Effector CD4-positive, alpha-beta T cell (primary cell): Measurements from ENCODE around the gene SSBP2.

ENCODE experiments used
- DNase-seq: peaks from one replicate; pipeline ENCODE4 v3.0.0-alpha.2; 2020

Gene SSBP2

DNA sequence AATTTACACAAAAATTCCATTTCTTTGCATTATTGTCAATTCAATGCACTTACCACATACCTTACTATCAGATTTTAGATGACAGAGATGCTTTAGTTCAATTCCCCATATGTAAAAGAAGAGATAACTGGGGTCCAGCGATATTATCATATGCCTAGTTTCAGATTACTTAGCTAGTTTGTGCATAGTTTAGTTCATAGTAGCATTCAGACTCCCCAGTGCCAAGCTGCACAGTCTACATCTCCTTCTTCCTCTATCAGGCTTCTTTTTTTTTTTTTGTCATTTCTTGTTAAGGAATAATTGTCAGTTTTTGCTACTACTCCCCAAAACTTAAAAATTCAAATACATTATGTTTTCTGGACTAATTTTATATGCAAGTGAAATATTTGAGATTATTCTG, 175.0 kb downstream of the SSBP2 start:
- no peak for DNase-seq

DNA sequence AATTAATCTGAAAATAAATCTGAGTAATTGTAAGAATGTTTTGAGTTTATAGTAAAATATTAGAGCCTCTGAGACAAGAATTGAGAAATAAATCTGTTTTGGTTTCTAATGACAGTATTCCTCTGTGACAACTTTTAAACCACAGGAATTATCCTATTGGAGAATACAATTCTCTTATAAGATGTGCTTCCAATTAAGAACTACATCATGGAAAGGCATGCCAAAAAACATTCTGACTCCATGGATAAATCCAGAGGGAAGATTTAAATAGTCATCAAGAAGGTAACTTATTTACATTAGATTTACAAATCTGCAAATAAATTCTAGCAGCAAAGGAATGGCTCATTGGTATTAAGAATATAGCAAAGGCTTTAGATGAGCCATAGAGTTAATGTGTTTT, 178.7 kb downstream of the SSBP2 start:
- DNase-seq, result no peak

DNA sequence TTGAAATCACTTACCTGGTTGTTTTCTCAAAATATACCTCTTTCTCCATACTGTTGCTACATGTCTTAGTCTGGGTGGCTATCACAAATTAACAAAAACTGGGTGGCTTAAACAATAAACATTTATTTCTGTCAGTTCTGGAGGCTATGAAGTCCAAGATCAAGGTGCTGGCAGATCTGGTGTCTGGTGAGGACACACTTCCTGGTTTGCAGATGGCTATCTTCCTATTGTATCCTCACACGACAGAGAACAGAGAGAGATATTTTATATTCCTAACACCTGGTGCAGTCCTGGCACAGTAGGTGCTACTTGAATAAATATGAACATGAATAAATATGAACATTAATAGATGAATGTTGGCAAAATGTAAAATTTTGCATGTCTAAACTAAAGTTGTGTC, 192.7 kb downstream of the SSBP2 start:
- DNase-seq, result no peak

DNA sequence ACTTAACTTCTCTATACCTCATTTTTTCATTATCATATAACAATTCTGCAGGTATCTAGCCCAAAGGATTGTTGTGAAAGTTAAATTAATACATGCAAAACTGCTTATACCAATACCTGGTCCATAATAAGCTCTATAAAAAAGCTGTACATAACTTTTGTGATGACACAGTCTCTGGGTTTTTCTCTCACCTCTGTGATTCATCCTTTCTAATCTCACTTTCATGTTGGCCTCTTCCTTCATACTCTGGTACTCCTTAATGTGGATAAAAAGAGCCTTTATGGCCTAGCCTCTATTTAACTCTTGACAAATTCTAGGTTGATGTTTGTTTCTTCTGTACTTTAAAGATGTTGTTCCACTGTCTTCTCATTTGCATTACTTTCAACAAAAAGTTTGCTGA, 194.1 kb downstream of the SSBP2 start:
- no peak for DNase-seq

DNA sequence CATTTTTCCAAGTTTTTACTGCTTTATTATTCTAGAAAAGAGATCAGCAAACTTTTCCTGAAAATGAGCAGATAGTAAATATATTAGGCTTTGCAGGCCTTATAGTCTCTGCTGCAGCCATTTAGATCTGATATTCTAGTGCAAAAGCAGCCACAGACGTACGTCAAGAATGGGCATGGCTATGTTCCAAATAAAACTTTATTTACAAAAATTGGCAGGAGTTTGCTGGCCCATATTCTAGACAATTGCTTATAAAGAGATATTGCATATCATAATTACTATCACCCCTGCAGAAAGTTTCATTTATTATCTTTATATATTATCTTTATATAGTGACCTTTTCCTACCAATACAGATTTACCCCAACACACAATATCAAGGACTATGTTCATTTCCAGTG, 195.0 kb downstream of the SSBP2 start:
- no peak for DNase-seq

DNA sequence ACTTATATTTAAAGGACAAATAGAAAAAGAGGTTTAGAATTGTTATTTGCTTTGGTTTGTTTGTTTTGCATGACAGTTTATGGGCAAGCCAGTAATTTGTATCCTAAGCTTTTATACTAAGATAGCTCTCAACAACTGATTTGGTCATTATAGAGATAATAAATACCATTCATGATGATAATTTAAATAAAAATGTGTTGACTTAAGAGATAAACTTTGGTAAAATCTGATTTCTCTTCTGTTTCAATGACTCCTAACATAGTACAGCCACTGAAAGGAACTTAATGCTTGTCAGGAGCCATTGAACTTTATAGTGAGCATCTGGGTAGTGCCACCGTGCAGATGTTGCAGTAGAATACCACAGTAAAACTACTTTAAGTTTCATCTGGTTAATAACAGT, 196.2 kb downstream of the SSBP2 start:
- DNase-seq, result no peak

DNA sequence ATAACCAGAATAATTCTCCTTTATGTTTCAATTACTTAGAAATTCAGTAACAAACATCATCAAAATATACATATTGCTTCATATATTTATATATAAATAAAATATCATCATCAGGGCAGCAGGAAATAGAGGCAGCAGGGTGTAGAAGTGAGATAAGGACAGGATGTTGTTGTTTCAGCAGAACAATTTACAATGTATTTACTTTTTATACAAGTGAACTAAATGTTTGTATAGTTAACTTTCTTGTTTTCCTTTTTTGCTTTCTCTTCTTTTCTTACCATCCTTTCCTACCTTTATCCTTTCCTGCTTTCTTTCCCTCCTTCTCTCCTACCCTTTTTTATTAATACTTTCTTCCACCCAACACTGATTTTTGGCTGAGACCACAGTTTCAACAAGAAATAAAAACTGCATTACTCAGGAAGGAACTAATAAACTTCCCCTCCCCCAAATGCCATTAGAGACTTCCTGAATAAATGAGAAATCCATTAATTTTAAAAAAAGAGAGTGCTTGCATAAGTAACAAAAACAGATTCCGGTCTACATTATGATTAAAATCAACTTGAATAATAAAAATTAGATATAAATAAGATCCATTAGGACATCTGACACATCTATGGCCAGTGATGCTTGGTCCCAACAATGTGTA, 197.2 kb downstream of the SSBP2 start:
- no peak for DNase-seq

DNA sequence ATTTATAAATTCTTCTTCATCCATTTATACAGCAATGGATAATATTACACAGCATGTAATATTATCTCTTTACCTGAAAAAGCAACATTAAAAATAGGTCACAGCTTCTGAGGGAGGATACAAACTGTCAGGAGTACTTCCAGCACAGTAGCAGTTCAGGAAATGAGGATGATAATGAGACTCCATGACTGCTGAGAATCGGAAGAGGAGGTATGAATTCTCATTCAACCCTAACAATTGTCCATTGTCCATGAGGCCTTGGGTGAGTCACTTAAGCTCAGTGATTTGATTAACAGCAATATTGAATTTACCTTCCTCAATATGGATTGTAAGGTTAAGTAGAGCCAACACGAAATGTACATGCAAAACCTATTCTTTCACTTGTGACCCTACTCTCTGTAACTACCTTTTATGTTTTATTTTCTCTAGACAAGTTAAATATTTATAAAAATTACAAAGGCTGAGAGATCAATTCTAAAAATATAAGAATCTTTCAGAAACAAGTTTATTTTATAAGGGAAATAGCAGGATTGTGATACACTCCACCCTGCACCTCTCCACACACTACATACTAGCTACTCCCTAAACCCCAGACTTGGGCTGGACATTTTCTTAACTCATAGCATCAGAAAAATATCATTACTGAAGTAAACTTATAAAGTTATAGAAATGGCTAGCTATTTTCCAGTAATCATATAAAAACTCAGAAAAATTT, 197.9 kb downstream of the SSBP2 start:
- no peak for DNase-seq

DNA sequence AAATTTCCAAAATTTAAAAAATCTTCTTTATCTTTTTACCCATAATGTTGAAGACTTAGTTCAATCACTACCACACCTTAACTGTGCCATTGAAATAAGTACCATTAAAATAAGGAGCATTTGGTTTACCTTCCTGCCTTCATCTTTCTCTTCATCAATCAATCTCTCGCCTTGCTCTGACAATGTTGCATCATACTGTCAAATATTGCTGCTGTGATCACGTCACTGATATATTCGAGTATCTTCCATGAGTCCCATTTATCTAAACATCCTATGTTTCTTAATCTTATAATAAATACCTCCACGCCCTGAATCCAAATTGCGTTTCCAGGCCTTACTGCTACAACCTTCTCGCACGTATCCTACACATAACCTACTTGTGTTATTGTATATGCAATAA, 201.8 kb downstream of the SSBP2 start:
- DNase-seq, result no peak

DNA sequence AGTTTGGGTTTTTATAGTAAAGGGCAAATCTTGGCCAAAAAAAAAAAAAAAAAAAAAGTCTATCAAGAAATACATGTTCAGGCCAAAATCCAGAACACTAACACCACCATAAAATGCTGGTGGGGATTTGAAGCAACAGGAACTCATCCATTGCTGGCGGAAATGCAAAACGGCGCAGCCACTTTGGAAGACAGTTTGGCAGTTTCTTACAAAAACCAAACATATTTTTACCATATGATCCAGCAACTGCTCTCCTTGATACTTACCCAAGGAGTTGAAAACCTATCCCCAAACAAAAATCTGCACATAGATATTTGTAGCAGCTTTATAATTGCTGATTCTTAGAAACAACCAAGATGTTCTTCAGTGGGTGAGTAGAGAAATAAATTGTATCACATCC, 203.9 kb downstream of the SSBP2 start:
- DNase-seq, result no peak

DNA sequence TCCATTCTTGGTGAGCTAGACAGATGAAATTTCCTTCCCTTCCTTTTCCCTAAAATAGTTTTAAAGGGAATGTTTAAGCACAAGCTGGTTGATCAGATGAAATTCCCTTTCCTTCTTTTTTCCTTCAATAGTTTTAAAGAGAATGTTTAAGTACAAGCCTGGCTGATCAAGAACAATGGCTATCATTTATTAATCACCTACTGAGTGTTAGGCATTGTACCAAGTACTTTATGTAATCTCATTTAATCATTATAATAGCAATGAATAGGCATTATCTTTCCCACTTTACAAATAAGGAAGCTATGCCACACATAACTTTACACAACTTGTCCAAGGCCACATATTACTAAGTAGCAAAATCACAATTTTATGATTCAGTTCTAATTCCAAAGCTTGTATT, 205.0 kb downstream of the SSBP2 start:
- DNase-seq, result no peak

DNA sequence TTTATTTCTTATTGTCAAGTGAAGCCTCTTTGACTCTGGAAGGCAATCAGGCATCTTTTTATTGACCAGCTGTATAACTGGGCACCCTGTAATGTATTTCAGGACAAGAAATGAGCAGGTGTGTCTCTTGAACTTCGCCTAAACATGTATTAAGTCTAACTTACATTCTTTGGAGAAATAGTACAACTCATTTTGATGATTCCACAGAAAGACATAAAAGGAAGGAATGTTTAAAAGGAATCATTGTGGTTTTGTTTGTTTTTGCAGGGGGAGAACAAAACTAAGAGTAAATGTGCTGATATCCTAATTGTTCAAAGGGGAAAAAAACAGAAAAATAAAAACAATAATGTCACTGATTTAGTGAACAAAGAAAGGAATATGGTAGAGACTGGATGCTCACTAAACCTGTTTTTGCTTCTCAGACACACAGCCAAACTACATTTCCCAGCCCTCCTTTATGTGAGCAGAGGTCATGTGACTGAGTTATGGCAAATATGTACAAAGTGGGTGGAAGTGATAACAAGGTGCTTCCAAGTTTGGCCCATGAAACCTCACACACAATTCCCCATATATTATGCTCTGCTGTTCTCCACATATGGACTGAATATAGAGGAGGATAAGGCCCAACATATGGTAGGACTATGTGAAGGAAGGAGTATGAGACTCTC, 206.4 kb downstream of the SSBP2 start:
- DNase-seq, result no peak

DNA sequence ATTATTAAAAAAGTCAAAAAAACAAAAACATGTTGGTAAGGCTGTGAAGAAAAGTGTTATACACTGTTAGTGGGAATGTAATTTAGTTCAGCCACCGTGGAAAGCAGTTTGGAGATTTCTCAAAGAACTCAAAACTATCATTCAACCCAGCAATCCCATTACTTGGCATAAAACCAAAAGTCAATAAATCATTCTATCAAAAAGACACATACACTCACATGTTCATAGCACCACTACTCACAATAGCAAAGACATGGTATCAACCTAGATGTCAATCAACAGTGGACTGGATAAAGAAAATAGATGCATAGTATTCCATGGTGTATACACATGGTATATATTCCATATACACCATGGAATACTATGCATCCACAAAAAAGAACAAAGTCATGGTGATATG, 208.7 kb downstream of the SSBP2 start:
- DNase-seq, result no peak

DNA sequence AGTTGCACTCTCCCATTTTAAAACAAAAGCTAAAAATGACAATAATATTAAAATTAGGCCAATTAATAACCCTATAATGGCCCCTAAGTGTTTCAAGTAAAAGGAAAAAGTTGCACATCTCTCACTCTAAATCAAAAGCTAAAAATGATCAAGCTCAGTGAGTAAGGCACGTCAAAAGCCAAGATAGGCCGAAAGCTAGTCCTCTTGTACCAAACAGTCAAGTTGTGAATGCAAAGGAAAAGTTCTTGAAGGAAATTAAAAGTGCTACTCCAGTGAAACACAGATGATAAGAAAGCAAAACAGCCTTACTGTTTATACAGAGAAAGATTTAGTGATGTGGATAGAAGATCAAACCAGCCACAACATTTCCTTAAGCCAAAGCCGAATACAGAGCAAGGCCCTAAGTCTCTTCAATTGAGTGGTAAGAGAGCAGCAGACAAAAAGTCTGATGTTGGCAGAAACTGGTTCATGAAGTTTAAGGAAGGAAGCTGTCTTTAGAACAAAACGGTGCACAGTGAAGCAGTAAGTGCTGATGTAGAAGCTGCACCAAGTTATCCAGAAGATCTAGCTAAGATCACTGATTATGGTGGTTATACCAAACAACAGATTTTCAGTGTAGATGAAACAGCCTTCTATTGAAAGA, 212.9 kb downstream of the SSBP2 start:
- DNase-seq, result no peak

DNA sequence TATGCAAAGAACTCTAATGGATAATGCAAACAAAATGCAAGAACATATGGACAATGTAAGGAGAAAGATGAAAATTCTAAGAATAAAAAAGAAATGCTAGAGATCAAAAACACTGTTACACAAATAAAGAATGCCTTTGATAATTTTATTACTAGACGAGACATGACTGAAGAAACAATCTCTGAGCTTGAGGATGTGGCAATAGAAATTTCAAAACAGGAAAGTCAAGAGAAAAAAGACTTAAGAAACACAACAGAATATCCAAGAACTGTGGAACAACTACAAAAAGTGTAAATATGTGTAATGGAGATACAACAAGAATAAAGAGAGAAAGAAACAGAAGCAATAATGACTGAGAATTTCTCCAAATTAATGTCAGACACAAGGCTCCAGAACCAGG, 216.5 kb downstream of the SSBP2 start:
- no peak for DNase-seq

DNA sequence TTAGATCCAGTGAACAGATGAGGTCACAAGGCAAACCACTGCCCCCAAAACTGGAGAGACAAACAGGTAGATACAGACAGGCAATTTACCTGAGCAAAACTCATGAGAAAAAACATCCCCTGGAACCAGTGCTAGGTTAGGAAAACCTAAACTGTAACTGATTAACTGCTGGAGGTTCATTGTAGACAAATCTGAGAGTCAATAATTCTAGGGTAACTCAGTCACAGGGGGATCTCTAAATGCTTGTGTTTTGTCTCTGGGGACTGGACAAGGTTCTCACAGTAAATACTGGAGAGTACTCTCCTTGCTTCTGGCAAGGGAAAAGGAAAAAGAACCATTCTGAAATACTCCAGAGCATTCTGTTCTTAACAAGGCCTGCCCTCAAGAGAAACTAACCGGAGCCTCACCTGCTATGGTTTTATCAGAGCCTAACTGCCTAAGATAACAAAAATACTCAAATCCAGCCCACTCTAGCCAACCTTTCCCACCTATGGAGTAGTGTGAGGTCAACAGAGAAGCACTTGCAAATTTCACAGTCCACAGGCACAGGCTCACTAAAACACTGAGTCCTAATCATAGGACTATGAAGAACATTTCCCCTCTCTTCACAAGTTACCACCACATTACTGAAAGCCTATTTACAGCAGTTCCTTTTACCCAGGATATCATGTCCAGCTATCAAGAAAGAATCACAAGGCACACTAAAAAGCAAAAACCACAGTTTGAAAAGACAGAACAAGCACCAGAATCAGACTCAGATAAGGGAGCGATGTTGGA, 217.1 kb downstream of the SSBP2 start:
- no peak for DNase-seq

DNA sequence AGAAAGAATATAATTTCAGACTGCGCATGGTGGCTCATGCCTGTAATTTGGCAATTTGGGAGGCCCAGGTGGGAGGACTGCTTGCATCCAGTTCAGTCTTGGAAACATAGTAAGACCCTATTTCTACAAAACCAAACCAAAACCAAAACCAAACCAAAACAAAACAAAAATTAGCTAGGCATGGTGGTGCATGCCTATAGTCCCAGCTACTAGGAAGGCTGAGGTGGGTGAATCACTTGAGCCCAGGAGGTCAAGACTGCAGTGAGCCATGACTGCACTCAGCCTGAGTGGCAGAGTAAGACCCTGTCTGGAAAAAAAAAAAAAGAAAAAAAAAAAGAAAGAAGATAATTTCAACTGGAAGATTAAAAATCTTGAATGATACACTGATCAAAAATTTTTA, 220.0 kb downstream of the SSBP2 start:
- no peak for DNase-seq

DNA sequence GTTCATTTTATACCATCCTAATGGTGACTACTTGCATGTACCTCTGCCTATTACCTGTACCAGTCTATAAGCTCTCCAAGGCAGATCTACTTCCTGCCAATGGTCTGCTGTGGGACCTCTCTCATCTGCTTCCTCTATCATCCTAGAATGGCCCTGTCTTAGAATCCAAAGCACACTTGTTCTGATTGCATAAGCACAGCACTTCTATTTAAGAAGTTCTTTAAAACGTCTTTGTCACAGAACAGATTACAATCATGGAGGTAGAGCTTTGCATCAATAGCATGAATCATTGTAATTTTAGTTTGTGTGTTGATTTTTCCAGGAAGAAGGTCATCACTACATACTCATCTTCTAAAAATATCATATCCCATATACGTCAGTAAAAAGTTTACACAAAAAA, 225.2 kb downstream of the SSBP2 start:
- no peak for DNase-seq

DNA sequence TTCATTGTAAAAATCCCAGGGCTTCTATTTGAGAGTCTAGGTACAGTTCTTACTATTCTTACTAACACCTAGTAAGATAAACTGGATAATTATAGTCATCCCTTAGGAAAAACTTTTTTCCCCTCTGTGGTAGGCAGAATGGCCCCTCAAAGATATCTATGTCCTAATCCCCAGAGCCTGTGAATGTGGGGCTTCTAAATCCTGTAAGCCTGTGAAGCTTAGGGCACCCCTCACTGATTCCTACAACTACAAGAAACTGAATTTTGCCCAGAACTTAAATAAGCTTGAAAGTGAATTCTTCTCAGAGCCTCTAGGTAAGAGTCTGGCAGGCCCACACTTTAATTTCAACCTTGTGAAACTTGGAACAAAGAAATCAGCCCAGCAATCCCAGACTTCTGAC, 226.9 kb downstream of the SSBP2 start:
- DNase-seq, result no peak

DNA sequence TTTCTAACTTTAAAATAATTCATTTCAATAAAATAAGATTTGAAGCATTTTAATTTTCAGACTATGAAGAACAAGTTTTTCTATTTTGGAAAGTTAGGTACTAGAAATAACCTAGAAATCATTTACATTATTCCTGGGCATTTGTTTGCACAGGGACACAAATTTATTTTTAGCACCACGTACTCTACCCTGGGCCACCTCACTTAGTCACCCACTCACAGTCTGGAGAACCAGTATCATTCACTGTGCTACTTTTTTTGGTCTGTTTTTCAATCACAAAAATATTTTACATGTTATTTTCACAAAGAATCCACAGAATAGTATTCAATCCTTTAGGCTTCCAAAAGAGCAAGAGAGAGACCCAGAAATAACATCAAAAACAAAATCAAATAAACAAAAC, 228.3 kb downstream of the SSBP2 start:
- DNase-seq, result no peak

DNA sequence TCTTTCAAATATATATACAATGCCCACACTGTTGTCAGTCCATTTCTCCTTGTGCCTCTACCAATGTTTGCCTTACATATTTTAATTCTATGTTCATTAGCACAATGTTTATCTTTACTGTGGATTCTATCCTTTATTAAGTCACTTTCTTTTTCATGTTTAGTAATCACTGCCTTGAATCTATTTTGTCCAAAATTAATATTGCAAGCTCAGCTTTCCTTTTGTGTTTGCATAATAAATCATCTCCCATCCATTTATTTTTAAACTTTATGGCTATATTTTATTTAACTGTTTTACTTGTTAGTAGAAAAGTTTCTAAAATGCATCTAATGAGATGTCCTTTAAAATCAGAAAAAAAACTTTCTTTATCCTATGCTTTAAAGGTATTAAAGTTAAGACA, 230.1 kb downstream of the SSBP2 start:
- DNase-seq, result no peak

DNA sequence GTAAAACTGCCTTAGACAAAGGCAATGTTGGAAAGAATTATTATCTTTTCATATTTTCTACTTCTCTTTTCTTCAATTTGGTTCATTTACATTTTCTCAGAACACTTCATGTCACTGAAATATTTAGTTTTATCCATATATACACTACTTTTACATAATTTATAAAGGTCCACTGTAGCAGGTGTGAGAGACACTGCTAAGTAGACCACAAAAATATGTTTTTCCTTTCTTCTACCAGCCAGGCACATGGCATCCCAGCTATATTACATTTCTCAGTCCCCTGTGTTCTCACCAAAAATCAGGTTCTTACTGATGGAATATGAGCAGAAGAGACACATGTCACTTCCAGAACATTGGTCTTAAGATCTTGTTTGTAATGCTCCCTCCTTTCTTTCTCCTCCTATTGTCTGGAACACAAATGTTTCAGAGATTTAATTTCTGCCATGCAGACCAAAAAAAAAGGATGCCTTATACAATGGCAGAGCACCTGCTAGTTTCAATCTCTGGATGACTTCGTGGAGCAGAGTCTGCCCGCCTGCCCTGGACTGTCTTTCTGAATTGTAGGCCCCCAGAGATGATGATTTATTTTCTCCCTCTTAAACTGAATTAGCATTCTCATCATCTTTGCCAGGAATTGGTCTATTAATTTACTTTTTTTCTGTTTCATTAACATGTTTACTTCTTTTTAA, 231.5 kb downstream of the SSBP2 start:
- no peak for DNase-seq

DNA sequence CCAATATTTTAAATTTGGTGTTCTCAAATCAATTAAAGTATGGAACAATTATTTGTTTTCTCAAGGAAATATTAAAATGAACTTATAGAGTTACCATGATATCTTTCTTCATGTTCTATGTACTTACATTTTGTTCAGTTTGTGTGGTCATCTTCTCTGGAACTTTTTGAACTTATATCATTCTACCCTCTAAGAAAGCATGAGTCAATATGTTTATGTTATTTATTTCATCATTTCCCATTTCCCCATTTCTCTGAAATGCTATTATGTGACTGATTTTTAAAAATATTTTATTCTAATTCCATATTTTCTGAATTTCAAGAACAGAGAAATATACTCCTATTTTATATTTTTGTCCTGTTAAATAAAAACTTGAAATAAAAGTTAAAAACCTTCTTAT, 233.4 kb downstream of the SSBP2 start:
- no peak for DNase-seq
